ENCODE results near the gene BACH1.
"Not testable (repeated sequence)": the region's sequence is repeated elsewhere in the genome, so short reads cannot be mapped to it uniquely, and the experiment has no call there.

The BACH1 gene

GRCh38 chr21:29298348-29299045 is at the start of gene BACH1:
Gene BACH1, plus strand, starts transcription at chr21:29298922. Its CDS starts 22,359 bp downstream, at chr21:29321281.
- peak; percentile 89 for DNase-seq (ENCODE audit: low read depth)

DNA sequence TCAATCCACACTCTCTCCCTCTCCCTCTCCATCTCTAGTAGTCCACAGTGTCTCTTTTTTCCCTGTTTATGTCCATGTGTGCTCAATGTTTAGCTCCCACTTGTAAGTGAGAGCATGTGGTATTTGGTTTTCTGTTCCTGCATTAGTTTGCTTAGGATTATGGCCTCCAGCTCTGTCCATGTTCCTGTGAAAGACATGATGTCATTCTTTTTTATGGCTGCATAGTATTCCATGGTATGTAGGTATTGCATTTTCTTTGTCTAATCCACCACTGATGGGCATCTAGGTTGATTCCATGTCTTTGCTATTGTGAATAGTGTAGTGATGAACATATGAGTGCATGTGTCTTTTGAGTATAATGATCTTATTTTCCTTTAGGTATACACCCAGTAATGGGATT is 49.4 kb upstream of the BACH1 start:
- DNase-seq (ENCODE audit: low read depth), result not testable (repeated sequence)

- DNase-seq (ENCODE audit: low read depth), result no peak
Observed at GRCh38 chr21:29250636-29251035, 48.1 kb upstream of the BACH1 start.

DNA sequence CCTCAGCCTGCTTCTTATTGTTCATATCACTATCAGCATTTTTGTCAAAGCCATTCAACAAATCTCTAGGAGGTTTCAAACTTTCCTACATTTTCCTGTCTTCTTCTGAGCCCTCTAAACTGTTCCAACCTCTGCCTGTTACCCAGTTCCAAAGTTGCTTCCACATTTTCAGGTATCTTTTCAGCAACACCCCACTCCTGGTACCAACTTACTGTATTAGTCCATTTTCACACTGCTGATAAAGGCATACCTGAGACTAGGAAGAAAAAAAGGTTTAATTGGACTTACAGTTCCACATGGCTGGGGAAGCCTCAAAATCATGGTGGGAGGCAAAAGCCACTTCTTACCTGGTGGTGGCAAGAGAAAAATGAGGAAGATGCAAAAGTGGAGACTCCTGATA is 44.9 kb upstream of the BACH1 start:
- DNase-seq (ENCODE audit: low read depth), result not testable (repeated sequence)

GRCh38 chr21:29254550-29254949 is 44.2 kb upstream of the BACH1 start:
- no peak for DNase-seq (ENCODE audit: low read depth)

DNA sequence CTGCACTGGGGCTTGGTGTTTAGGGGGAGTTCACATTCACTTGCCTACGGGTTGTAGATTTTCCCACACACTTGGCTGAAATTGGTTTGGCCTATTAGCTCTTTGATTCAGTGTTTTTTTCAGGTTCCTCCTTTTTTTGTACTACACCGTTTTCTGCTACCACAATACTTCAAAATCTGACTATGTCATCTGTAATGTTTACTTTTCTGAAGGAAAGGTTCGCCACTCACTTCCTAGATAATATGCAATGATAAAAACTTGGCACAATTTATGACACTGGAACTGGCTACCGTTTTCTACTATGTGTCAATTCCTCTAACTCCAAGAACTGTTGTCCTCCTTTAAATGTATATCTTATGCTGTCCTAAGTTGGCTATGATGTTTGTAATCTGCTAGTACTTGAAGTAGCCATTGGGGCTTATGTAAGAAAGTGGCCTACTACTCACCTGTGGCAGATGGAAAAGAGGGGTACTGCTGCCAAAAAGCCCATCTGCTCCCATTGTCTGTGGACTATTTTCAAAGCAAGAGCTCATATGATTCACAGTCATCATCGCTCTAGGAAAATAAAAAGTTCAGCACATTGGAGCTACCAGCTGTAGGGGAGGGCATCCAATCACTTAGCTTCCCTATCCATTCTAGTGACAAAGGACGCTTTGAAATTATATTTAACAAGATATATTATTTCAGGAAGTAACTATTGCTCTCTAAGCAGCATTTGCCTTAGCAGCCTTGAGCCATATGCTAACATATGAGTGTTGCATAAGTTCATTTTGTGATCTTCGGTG is 42.4 kb upstream of the BACH1 start:
- DNase-seq (ENCODE audit: low read depth), result no peak

DNA sequence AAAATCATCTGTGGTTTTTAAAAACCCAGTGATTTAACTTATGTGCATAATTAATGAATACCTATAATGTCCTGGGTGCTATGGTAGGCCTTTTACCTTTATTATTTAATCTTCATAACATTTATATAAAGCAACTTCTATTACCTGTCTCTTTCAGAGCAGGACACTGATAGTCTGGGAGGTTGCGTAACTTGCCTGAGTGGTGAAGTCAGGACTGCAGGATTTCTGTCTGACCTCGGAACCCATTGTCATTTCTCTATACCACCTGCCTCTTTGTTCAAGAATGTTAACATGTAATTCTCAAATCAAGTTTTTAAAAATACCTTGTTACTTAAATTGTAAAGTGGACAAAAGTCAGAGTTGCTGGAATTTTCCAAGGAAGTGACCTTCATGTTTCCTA is 41.0 kb upstream of the BACH1 start:
- no peak for DNase-seq (ENCODE audit: low read depth)

GRCh38 chr21:29258626-29259338 is 39.9 kb upstream of the BACH1 start:
- no peak for DNase-seq (ENCODE audit: low read depth)

DNA sequence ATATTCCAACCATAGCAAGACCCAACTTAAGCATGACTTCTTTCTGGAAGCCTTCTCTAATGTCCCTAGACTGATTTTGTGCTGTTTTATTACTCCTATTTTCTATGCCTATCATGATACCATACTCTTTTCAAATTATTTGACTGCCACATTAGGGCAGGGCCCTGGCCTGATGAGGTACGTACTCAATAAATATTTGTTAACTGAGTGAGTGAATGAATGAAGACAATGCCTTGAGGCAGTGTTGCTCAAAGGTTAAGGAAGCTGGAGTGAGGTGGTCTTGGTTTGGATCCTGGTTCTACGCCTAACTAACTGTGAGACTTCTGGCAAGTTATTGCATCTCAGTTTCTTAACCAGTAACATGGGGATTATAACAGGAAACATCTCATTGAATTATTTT is 38.3 kb upstream of the BACH1 start:
- DNase-seq (ENCODE audit: low read depth), result no peak

- no peak for DNase-seq (ENCODE audit: low read depth)
Observed at GRCh38 chr21:29261555-29262540, 36.9 kb upstream of the BACH1 start.

DNA sequence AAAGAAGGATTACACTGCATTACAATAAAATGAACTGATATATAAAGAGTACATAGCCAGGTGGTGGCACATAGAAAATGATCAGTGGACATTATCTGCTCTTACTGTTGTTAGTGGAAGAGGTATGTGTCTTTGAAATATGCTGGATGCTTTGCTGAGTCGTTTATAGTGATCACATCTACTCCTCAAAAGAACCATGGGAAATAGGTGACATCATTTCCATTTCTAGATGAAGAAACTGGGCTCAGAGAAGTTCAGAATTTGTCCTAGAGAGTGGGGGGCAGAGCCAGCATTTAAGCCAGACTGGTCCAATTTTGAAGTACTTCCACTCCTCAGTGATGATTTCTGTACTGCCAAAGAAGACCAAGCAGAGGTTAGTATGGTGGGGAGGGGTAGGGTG is 34.0 kb upstream of the BACH1 start:
- no peak for DNase-seq (ENCODE audit: low read depth)

DNA sequence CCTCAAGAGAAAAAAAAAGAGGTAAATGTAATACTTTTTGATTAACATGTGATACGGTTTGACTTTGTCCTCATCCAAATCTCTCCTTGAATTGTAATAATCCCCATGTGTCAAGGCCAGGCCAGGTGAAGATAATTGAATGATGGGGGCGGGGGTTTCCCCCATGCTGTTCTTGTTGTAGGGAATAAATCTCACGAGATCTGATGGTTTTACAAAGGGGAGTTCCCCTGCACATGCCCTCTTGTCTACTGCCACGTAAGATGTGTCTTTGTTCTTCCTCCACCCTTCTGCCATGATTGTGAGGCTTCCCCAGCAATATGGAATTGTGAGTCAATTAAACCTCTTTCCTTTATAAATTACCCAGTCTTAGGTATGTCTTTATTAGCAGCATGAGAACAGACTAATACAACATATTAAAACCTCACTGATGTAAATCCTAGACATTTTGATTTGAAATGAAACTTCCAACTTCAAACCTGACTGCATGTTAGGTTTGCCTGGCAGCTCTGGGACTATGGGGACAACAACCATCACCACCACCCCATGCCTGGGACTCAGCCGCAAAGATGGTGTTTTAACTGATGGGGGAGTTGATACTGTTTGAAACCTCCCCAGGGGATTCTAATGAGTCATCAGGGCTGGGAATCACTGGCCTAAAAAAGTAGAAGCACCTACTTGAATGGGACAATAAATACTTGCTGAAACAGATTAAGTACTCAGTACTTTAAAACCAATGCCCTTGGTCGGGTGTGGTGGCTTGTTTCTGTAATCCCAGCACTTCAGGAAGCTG is 32.8 kb upstream of the BACH1 start:
- no peak for DNase-seq (ENCODE audit: low read depth)

GRCh38 chr21:29267666-29268065 is 31.1 kb upstream of the BACH1 start:
- DNase-seq (ENCODE audit: low read depth), result no peak

DNA sequence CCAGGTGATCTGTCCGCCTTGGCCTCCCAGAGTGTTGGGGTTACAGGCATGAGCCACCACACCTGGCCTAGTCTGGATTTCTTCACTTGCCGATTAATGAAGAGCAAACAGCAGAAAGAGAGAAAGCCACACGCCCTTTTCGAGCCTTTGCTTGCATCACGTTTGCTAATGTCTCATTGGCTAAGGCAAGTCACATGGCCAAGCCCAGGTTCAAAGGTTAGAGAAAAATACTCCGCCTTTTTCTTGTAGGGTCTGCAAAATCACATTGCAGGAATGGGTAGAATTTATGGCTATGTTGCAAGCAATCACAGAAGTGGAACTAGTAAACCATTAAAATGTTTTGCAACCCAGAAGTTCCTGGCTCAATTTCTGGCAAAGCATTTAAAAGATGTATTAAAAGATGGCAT is 26.8 kb upstream of the BACH1 start:
- no peak for DNase-seq (ENCODE audit: low read depth)

- DNase-seq (ENCODE audit: low read depth), result no peak
Observed at GRCh38 chr21:29277442-29277841, 21.3 kb upstream of the BACH1 start.

- no peak for DNase-seq (ENCODE audit: low read depth)
Observed at GRCh38 chr21:29279558-29279957, 19.2 kb upstream of the BACH1 start.

GRCh38 chr21:29281801-29282200 is 16.9 kb upstream of the BACH1 start:
- DNase-seq (ENCODE audit: low read depth), result not testable (repeated sequence)

GRCh38 chr21:29287383-29287782 is 11.3 kb upstream of the BACH1 start:
- DNase-seq (ENCODE audit: low read depth), result no peak

DNA sequence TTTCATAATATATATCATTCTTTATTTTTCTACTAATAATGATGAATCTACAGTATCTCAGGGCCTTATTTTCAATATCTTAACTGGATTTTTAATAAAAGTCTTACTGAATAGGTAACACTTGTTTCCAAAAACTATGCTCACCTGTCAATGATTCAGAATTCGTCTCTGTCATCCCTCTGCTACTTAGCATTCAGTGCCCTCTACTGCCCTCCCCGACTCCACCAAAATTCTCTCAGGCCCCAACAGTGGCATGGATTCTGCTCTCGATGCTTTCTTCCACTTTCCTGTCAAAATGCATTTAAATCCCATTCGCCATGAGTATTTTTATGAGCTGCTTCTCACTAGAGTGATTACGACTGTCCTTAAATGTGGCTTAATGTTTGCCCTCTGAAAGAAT is 10.5 kb upstream of the BACH1 start:
- no peak for DNase-seq (ENCODE audit: low read depth)

- no peak for DNase-seq (ENCODE audit: low read depth)
Observed at GRCh38 chr21:29289317-29289716, 9.4 kb upstream of the BACH1 start.

- DNase-seq (ENCODE audit: low read depth), result no peak
Observed at GRCh38 chr21:29290240-29290639, 8.5 kb upstream of the BACH1 start.

Measured in CMK (cell line).